HG02981 (cell line): Measurements from ENCODE around the gene PCSK4.
"Not testable (repeated sequence)": the region's sequence is repeated elsewhere in the genome, so short reads cannot be mapped to it uniquely, and the experiment has no call there.

ENCODE experiments used
- ATAC-seq: cut with Tn5 transposase; IDR thresholded peaks from one replicate; pipeline ENCODE4 v1.9.1; 2021; ENCODE audit warnings: mild to moderate bottlenecking, moderate library complexity; ENCODE audit not compliant: unreplicated experiment

PCSK4 gene

GRCh38 chr19:1505991-1506881, 16.1 kb upstream of the PCSK4 start:
- no peak for ATAC-seq

GRCh38 chr19:1505012-1505411, 14.9 kb upstream of the PCSK4 start:
- ATAC-seq = no peak

GRCh38 chr19:1503925-1504773, 14.0 kb upstream of the PCSK4 start:
- no peak for ATAC-seq

- no peak for ATAC-seq
Measured at GRCh38 chr19:1503089-1503924, 13.2 kb upstream of the PCSK4 start.

GRCh38 chr19:1502433-1503088, 12.4 kb upstream of the PCSK4 start:
- ATAC-seq = no peak

- ATAC-seq = no peak
Measured at GRCh38 chr19:1501200-1501595, 11.0 kb upstream of the PCSK4 start.

GRCh38 chr19:1499231-1499630, 9.1 kb upstream of the PCSK4 start:
- not testable (repeated sequence) for ATAC-seq

GRCh38 chr19:1497578-1498235, 7.6 kb upstream of the PCSK4 start:
- no peak for ATAC-seq

GRCh38 chr19:1496714-1497577, 6.8 kb upstream of the PCSK4 start:
- ATAC-seq = no peak

- no peak for ATAC-seq
Measured at GRCh38 chr19:1495799-1496713, 5.9 kb upstream of the PCSK4 start.

- no peak for ATAC-seq
Measured at GRCh38 chr19:1495051-1495798, 5.1 kb upstream of the PCSK4 start.

- no peak for ATAC-seq
Measured at GRCh38 chr19:1494115-1494815, 4.1 kb upstream of the PCSK4 start.

- ATAC-seq = no peak
Measured at GRCh38 chr19:1492474-1493006, 2.4 kb upstream of the PCSK4 start.

- no peak for ATAC-seq
Measured at GRCh38 chr19:1491849-1492170, 1.7 kb upstream of the PCSK4 start.

- no peak for ATAC-seq
Measured at GRCh38 chr19:1491114-1491848, 1.1 kb upstream of the PCSK4 start, which contains the start of gene REEP6. Gene REEP6, plus strand, starts transcription at chr19:1491181. Its CDS starts 89 bp downstream, at chr19:1491270.
